IMR-90 (cell line): ENCODE data around the gene ZNF728. TPM values are rescaled to one million over a fixed set of nuclear protein-coding genes. Genes with fewer than 3 reads are reported as not detected.
"Not testable (repeated sequence)": the region's sequence is repeated elsewhere in the genome, so short reads cannot be mapped to it uniquely, and the experiment has no call there.

Experiments used
- ATAC-seq: fragments of 200-7000 bp; cut with Tn5 transposase; 2 replicates; pipeline ENCODE4 v1.9.1; 2020; ENCODE audit warnings: low read depth, mild to moderate bottlenecking, moderate library complexity
- BruUV-seq: library from RNA; stranded (reverse); fragments of 400-500 nt; replicated peaks from 2 replicates; lab custom pipeline; 2021; lab: Mats Ljungman, UMichigan
- CTCF ChIA-PET: fragments of 300-600 bp; formaldehyde crosslinking; extraction: SDS; loops from one replicate; lab custom pipeline; 2021; ENCODE audit warnings: antibody characterized with exemption; lab: Yijun Ruan, JAX
- POLR2A ChIA-PET: fragments of 300-600 bp; sonication (Branson Sonifier 250); formaldehyde crosslinking; loops from one replicate; lab custom pipeline; 2022; ENCODE audit warnings: antibody characterized with exemption; ENCODE audit not compliant: unreplicated experiment; lab: Charles Lee
- DNase-seq: peaks from one replicate; pipeline ENCODE4 v3.0.0; 2013
- H2AFZ ChIP-seq: replicated peaks from 2 replicates; pipeline ENCODE3; 2013; ENCODE audit warnings: low read length, mild to moderate bottlenecking; ENCODE audit not compliant: poor library complexity
- H2AK5ac ChIP-seq: 2 replicates; pipeline ENCODE4 v1.6.1; 2013; ENCODE audit warnings: low read depth, low read length, inconsistent platforms
- H2AK9ac ChIP-seq: replicated peaks from 2 replicates; pipeline ENCODE3; 2013; ENCODE audit warnings: mild to moderate bottlenecking, low read depth, low read length, moderate library complexity; ENCODE audit not compliant: poor library complexity
- H2BK120ac ChIP-seq: 2 replicates; pipeline ENCODE4 v1.6.1; 2013; ENCODE audit warnings: low read depth, low read length, inconsistent platforms
- H2BK15ac ChIP-seq: 3 replicates; pipeline ENCODE4 v1.6.1; 2013; ENCODE audit warnings: low read depth, low read length, inconsistent platforms
- H2BK20ac ChIP-seq: 2 replicates; pipeline ENCODE4 v1.6.1; 2013; ENCODE audit warnings: low read depth, mild to moderate bottlenecking, inconsistent platforms, low read length, moderate library complexity
- H2BK5ac ChIP-seq: 2 replicates; pipeline ENCODE4 v1.6.1; 2013; ENCODE audit warnings: mild to moderate bottlenecking, low read depth, low read length, inconsistent platforms; ENCODE audit not compliant: poor library complexity, severe bottlenecking
- H3K14ac ChIP-seq: replicated peaks from 2 replicates; pipeline ENCODE4 v1.6.1; 2013; ENCODE audit warnings: low read depth, low read length, inconsistent platforms
- H3K18ac ChIP-seq: 2 replicates; pipeline ENCODE4 v1.6.1; 2013; ENCODE audit warnings: low read depth, low read length, control low read depth
- H3K23ac ChIP-seq: 2 replicates; pipeline ENCODE4 v1.6.1; 2013; ENCODE audit warnings: low read depth, low read length, inconsistent platforms
- H3K27ac ChIP-seq: 2 replicates; pipeline ENCODE4 v1.5.1; 2013; ENCODE audit warnings: mild to moderate bottlenecking, control low read depth, low read length; ENCODE audit not compliant: insufficient read depth
- H3K27me3 ChIP-seq: 2 replicates; pipeline ENCODE4 v1.6.1; 2013; ENCODE audit warnings: low read length; ENCODE audit not compliant: control insufficient read depth, insufficient read depth
- H3K36me3 ChIP-seq: 2 replicates; pipeline ENCODE4 v1.6.1; 2013; ENCODE audit warnings: low read length, mixed read lengths; ENCODE audit not compliant: control insufficient read depth, insufficient read depth
- H3K4ac ChIP-seq: 2 replicates; pipeline ENCODE4 v1.6.1; 2013; ENCODE audit warnings: low read depth, low read length, inconsistent platforms
- H3K4me1 ChIP-seq: 2 replicates; pipeline ENCODE4 v1.6.1; 2013; ENCODE audit warnings: low read length, mixed read lengths; ENCODE audit not compliant: control insufficient read depth, insufficient read depth
- H3K4me2 ChIP-seq: 2 replicates; pipeline ENCODE4 v1.6.1; 2013; ENCODE audit warnings: low read depth, mild to moderate bottlenecking, control low read depth, low read length, moderate library complexity
- H3K4me3 ChIP-seq: 2 replicates; pipeline ENCODE4 v1.5.1; 2013; ENCODE audit warnings: low read depth, mild to moderate bottlenecking, control low read depth, low read length, moderate library complexity; ENCODE audit not compliant: insufficient read depth
- H3K56ac ChIP-seq: 2 replicates; pipeline ENCODE4 v1.6.1; 2013; ENCODE audit warnings: low read length, inconsistent platforms; ENCODE audit not compliant: insufficient read depth; ENCODE audit errors: extremely low read depth
- H3K79me1 ChIP-seq, 2 experiments: 2 replicates each; pipeline ENCODE4 v1.6.1; 2013; ENCODE audit warnings: low read length in 2 of 2, inconsistent platforms in 1 of 2, low read depth in 1 of 2
- H3K9ac ChIP-seq: 2 replicates; pipeline ENCODE4 v1.6.1; 2013; ENCODE audit warnings: low read depth, low read length, control low read depth
- H3K9me1 ChIP-seq: 2 replicates; pipeline ENCODE4 v1.6.1; 2013; ENCODE audit warnings: low read length, inconsistent platforms; ENCODE audit not compliant: insufficient read depth
- H3K9me3 ChIP-seq: 2 replicates; pipeline ENCODE4 v1.6.1; 2013; ENCODE audit warnings: low read length; ENCODE audit not compliant: control insufficient read depth, insufficient read depth
- H4K20me1 ChIP-seq: 2 replicates; pipeline ENCODE4 v1.6.1; 2013; ENCODE audit warnings: low read length, inconsistent platforms; ENCODE audit not compliant: insufficient read depth
- H4K5ac ChIP-seq: 2 replicates; pipeline ENCODE4 v1.6.1; 2013; ENCODE audit warnings: mild to moderate bottlenecking, low read depth, low read length, control low read depth
- H4K8ac ChIP-seq, 2 experiments: 2 replicates each; pipeline ENCODE4 v1.6.1; 2013; ENCODE audit warnings: low read depth in 2 of 2, low read length in 2 of 2, control low read depth in 1 of 2, inconsistent platforms in 1 of 2
- H4K91ac ChIP-seq: 2 replicates; pipeline ENCODE4 v1.6.1; 2013; ENCODE audit warnings: low read depth, low read length, inconsistent platforms; ENCODE audit not compliant: insufficient read depth
- WGBS, 2 experiments: methylation state at CpG; one replicate each; pipeline versions ENCODE4 v1.1.5 to v1.1.7; 2013; ENCODE audit warnings: missing lambda C conversion rate in 2 of 2; ENCODE audit not compliant: insufficient read length in 1 of 2; ENCODE audit errors: extremely low coverage in 2 of 2; 5-methylcytosine and 5-hydroxymethylcytosine counted together
- dilution Hi-C: fragments of 300-500 bp; cut with HindIII; formaldehyde crosslinking; loops from one replicate; pipeline ENCODE4 v1.14.3; 2018; ENCODE audit warnings: low sequenced_read_pairs; ENCODE audit not compliant: unreplicated experiment
- in situ Hi-C: fragments of 300-500 bp; cut with MboI; formaldehyde crosslinking; loops from 3 replicates; pipeline ENCODE4 v1.14.3; 2019; ENCODE audit warnings: low sequenced_read_pairs, inconsistent platforms, mixed read lengths
- intact Hi-C: fragments of 100-400 bp; cut with micrococcal nuclease; formaldehyde crosslinking; loops from 2 replicates; pipeline ENCODE4 v1.10.0; 2022
- microRNA-seq, 2 experiments: library from miRNA; stranded (forward) in 1 of 2; unstranded in 1 of 2; fragments of 10-50 nt in 1 of 2; fragments of <30 nt in 1 of 2; gene quantifications in 1 of 2; microRNA quantifications in 1 of 2; one replicate each; pipeline versions ENCODE3 to v1.1.0; 2013 to 2020; ENCODE audit not compliant: insufficient read depth in 1 of 2, insufficient read length in 1 of 2, unreplicated experiment in 1 of 2
- polyA plus RNA-seq, 3 experiments: library from polyadenylated mRNA; depleted of rRNA; stranded (reverse); fragments of >200 nt; gene quantifications; 2 replicates each; pipeline ENCODE4 v1.2.3, GENCODE V29; 2012; ENCODE audit warnings: low replicate concordance in 1 of 3
- small RNA-seq, 5 experiments: library from RNA; depleted of rRNA; stranded (forward); fragments of <200 nt; gene quantifications; one replicate each; pipeline ENCODE3, GENCODE V24; 2012
- total RNA-seq: library from RNA; depleted of rRNA; stranded (reverse); fragments of >200 nt; gene quantifications from 2 replicates; pipeline ENCODE4 v1.2.3, GENCODE V29; 2012; rRNA removed

ZNF728 gene
- total and polyA plus RNA-seq, 2 of the 4 experiments (the other 2 are of a cell fraction) = not detected

DNA sequence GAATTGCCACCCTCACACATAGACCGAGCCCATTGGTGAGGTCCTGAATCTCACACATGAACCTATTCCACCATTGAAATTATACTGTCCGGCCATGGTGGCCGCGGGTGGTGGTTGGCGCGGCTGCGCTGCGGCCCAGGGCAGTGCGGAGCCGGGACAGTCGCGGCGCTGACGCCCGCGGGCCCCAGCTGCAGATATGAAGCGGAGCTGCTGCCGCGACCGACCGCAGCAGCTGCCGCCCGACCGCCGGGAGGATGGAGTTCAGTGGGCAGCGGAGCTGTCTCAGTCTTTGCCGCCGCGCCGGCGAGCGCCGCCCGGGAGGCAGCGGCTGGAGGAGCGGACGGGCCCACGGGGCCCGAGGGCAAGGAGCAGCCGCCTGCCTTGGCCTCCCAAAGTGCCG is 77.8 kb downstream of the ZNF728 start:
- H4K20me1 ChIP-seq, H3K56ac ChIP-seq, H3K14ac ChIP-seq, H3K79me1 ChIP-seq, BruUV-seq, in situ Hi-C loops, H3K4me3 ChIP-seq, H3K9me1 ChIP-seq, H3K27ac ChIP-seq, H4K8ac ChIP-seq, CTCF ChIA-PET, H2AK5ac ChIP-seq, H2BK20ac ChIP-seq, H3K4ac ChIP-seq, H3K4me2 ChIP-seq, H2AK9ac ChIP-seq, H2BK15ac ChIP-seq, H2AFZ ChIP-seq, H2BK120ac ChIP-seq, H4K5ac ChIP-seq, H3K18ac ChIP-seq, dilution Hi-C loops, DNase-seq, ATAC-seq, H3K27me3 ChIP-seq, H3K23ac ChIP-seq, H2BK5ac ChIP-seq, intact Hi-C loops, H3K9ac ChIP-seq, H3K36me3 ChIP-seq, H4K91ac ChIP-seq, POLR2A ChIA-PET, H3K4me1 ChIP-seq: not testable (repeated sequence)
- H3K9me3 ChIP-seq = peaks cover 14% of the 10 kb centered on the region
- 85% methylated on average over 4 of the region's 41 CpGs; no CpG with 5 or more reads in 1 of the 2 experiments for WGBS, 2 experiments

Small RNA genes lying within 50 kb of the gene (microRNA-seq; reads per million reads assigned to microRNA genes)
- gene AC022145.2 (ENCODE audit: insufficient read depth, insufficient read length) = not detected

Small RNA genes lying within 50 kb of the gene (small RNA-seq; reads per million reads assigned to genes)
- gene AC022145.2 = 0 reads per million in 5 experiments

Other genes with a start within 250 kb of the ZNF728 start
- not detected in 2 replicates for gene ZNF99, start 219.0 kb downstream of the ZNF728 start, total RNA-seq
- not detected in 2 replicates for gene ZNF99, start 219.0 kb downstream of the ZNF728 start, polyA plus RNA-seq (2012; rRNA removed)
- gene ZNF723, start 170.9 kb downstream of the ZNF728 start, total RNA-seq = not detected in 2 replicates
- gene ZNF723, start 170.9 kb downstream of the ZNF728 start, polyA plus RNA-seq (2012; rRNA removed) = not detected in 2 replicates
- 3.2 and 5.0 TPM in 2 replicates for gene ZNF730, start 113.8 kb upstream of the ZNF728 start, total RNA-seq
- 0.39 and 0.43 TPM in 2 replicates for gene ZNF730, start 113.8 kb upstream of the ZNF728 start, polyA plus RNA-seq (2012; rRNA removed)
- 18.3 and 20.1 TPM in 2 replicates for gene ZNF724, start 247.2 kb upstream of the ZNF728 start, total RNA-seq
- 1.0 and 1.8 TPM in 2 replicates for gene ZNF724, start 247.2 kb upstream of the ZNF728 start, polyA plus RNA-seq (2012; rRNA removed)